LNCaP clone FGC (cell line): ENCODE measurements around the gene ICAM2.

Experiments
- DNase-seq: peaks from one replicate; pipeline ENCODE4 v3.0.0-alpha.2; 2011; ENCODE audit warnings: low read depth
- H3K4me3 ChIP-seq: 2 replicates; pipeline ENCODE4 v1.5.1; 2011; ENCODE audit warnings: mild to moderate bottlenecking, low read depth, low read length, control low read depth
- CTCF ChIP-seq: IDR thresholded peaks from 2 replicates; pipeline ENCODE4 v1.5.1; 2012; ENCODE audit warnings: mild to moderate bottlenecking; ENCODE audit not compliant: control insufficient read depth, insufficient read depth; ENCODE audit errors: extremely low read depth

The ICAM2 gene

GRCh38 chr17:64006361-64007088 lies 13.9 kb downstream of the ICAM2 start:
- TF ChIP-seq CTCF, result no peak
- no peak for DNase-seq

GRCh38 chr17:64005734-64006167 lies 14.7 kb downstream of the ICAM2 start:
- no peak for TF ChIP-seq CTCF
- no peak overlapping the region for H3K4me3 ChIP-seq
- DNase-seq, result peak; percentile 8

More at GRCh38 chr17:64006361-64007088, 13.9 kb downstream of the ICAM2 start:
- no peak overlapping the region for H3K4me3 ChIP-seq

GRCh38 chr17:64004903-64005733 lies 15.3 kb downstream of the ICAM2 start:
- DNase-seq, result no peak
- H3K4me3 ChIP-seq, result no peak overlapping the region
- TF ChIP-seq CTCF, result no peak

- no peak for DNase-seq
- no peak overlapping the region for H3K4me3 ChIP-seq
- no peak for TF ChIP-seq CTCF
Measured at GRCh38 chr17:64004218-64004770, 16.1 kb downstream of the ICAM2 start.

GRCh38 chr17:64003526-64004121 lies 16.8 kb downstream of the ICAM2 start:
- DNase-seq, result no peak
- TF ChIP-seq CTCF, result no peak
- H3K4me3 ChIP-seq, result no peak overlapping the region

- TF ChIP-seq CTCF, result no peak
- no peak overlapping the region for H3K4me3 ChIP-seq
- DNase-seq, result no peak
Measured at GRCh38 chr17:64002658-64003525, 17.5 kb downstream of the ICAM2 start.
